GF-D8 (cell line): ENCODE measurements around the gene GPS1.

ENCODE experiments used
- DNase-seq: peaks from one replicate; lab custom pipeline; 2025; lab: John Stamatoyannopoulos, UW

GPS1 gene

DNA sequence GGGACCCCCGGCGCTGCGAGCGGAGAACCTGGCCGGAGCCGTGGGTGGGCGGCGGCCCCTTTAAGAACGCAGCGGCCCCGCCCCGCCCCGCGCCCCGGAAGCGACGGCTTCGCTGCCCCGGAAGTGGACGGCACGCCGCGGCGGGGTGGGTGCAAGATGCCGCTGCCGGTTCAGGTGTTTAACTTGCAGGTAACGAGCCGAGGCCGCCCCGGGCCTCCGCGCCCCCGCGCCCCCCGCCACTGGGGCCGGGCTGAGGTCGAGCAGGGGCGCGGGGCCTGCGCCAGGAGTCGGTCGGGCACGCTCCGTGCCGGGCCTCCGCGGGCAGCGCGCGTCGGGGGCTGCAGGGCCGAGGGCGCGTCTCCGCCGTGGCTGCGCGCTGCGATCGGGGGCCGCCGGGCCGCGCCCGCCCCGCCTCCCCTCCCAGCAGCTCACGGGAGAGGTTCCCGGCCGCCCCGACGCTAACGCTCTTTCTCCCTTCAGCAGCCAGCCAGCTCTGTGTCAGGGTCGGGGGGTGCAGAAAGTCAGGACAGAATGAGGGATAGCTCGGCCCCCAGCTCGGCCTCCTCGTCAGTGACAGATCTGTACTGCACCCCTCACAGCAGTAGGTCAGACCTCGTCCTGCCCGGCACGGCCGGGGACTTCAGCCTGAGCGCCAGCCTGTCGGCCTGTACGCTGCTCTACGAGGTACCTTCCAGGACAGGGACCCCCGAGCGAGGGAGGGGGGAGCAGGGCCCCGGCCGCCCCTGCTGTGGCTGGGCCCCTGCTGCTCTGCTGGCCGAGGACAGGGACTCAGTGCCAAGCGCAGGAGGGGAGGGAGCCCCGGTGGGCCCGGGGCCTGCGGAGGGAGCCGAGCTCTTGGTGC is at the start of gene GPS1, which contains the start of gene RFNG:
Gene GPS1, plus strand, starts transcription at position 123 of the 862 bp plus-strand sequence. Its CDS starts 34 bp downstream, at position 157.
Gene RFNG, minus strand, starts transcription at position 36 of the 862 bp plus-strand sequence. CDS start 45 bp downstream, outside the sequence.
- DNase-seq, result no peak

DNA sequence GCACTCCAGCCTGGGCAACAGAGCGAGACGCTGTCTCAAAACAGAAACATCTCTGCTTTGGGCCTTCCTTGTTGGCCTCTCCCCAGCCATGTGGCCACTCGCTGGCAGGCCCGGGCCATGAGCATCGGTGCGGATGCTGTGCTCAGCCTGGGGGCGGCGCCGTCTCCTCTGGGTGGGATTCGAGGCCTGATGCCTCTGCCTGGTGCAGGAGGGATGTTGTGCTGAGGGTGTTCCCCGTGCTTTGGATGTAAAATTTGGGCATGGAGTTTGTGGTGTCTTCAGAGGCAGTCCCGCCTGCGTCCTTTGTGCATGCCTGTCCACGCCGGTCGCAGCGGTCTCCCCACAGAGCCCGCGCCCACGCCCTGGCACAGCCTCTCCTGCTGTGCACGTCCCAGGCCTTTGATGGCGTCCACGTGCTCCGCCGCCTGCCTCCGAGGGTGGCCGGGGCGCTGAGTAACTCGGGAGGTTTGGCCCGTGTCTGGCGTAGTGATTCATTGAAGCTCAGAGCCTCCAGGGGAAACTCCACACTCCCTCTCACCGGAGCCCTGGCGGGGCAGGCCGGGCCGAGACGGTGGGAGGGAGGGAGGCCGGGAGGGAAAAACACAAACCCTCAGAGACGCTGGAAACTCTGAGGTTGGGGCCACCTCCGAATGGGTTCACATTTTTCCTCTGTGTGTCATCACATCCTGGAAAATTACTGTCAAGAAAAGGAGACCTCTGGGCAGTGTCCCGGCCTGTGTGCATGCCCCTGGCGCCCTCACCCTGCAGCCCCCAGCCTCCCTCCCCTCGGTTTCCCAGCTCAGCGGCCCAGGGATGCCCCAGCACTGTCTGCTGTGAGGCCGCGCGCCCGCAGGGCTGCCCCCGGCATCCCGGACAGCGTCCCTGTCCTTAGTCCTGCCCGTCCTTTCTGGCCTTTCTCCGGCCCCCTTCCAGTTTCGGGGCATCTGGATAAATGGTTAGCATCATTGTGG is 48.0 kb upstream of the GPS1 start:
- DNase-seq, result no peak

DNA sequence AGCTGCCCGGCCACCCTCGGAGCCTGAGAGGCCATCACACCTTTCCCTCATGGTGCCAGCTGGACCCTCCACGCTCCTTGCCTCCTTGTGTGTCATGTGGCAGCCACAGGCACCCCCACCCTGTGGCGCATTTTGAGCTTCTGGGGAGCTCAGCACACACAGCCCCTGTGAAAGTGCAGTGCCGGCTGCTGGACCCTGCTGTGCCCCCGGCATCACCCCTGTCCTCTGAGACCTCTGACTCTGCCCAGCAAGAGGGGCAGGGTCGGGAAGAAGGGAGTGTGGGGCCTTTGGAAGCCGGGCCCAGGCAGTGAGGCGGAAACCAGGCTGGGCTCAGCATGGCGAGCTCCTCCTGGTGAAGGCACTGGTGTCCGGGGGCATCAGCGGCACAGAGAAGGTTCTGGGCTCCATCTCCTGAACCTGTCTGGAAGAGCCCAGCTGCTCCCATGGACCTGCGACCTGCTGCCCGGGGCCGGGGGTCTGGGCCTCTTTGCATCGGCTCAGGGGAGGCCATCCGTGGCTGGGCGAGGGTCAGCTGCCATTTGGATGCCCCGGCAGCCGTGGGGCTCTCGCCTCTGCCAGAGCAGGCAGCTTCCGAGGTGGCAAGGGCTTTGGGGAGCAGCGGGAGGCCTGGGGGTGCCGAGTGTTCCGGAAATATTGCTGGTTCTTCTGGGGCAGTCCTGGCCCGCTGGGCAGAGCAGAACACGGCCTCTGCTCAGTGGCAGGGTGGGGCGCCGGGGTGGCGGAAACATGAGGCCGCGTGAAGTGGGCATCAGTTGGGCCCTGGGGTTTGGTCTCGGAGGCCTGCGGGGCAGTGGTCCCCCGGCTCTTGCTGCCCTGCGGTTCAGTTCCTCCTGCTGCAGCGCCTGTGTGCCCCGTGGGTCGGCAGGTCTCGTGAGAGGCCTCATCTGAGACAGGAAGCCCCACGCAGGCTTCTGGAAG is 46.9 kb upstream of the GPS1 start:
- DNase-seq, result no peak

DNA sequence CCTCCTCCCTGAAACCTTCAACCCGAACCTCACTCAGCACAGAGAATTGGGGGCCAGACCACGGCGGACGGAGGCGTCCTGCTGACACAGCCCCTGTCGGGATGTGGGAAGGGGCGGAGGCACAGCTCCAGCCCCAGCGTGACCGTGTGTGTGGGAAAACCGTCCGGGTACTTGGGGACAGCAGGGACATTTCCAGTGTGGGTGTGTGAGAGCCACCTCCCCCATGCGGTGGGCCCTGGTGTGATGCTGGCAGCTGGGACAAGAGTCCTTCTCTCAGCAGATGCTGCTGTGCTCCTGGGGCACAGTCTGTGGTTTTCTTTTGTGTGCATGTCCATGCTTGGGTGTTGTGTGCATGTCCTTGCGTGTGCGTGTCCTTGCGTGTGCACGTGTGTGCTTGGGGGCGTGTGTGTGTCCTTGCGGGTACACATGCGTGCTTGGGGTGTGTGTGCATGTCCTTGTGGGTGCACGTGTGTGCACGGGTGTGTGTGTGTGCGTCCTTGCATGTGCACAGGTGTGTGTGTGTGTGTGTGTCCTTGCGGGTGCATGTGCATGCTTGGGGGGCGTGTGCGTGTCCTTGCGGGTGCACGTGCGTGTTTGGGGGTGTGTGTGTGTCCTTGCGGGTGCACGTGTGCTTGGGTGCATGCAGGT is 45.9 kb upstream of the GPS1 start:
- DNase-seq, result no peak

DNA sequence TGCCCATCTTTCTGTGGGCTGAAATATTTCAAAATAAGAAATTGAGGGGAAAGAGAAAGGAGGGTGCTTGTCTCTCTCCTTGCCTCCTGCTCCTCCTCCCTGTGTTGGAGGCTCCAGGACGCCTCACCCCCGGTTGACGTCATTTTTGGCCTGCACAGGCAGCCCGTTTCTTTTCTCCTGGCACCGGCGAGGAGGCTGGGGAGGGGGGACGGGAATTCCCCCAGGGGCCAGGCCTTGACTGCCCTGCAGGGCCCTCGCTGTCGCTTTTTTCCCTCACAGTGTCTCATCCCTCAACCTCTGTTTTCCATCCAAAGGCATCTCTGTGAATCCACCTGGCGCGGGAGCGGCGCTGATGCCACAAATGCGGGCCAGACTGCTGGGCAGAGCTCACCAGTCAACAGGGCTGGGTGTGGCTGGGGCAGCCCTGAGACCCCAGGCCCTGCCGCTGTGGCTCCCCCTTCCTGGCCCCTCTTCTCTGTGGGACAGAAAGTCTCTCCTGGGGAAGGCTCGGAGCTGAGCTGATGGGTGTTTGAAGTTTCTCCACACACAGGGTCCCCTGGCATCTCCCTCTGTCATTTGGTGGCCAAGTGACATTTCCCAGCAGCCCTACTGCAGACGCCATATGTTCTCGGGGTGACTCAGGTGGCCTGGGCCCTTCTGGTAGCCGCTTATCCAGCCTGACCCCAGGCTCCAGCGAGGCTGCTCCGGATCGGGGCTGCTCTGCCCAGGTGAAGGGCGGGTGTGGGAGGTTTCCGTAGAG is 45.0 kb upstream of the GPS1 start:
- no peak for DNase-seq

DNA sequence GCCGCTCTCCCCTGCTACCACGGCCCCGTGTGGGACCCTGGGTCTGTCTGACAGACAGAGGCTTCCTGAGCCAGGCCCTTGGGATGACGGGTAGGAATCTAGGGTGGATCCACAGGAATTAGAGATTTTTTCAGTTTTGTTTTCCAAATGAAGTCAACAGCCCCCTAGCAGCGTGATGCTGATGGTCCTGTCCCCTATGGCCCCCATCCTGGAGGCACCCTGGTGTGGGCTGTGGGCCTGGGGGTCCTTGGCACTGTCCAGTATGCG is 44.5 kb upstream of the GPS1 start:
- no peak for DNase-seq

DNA sequence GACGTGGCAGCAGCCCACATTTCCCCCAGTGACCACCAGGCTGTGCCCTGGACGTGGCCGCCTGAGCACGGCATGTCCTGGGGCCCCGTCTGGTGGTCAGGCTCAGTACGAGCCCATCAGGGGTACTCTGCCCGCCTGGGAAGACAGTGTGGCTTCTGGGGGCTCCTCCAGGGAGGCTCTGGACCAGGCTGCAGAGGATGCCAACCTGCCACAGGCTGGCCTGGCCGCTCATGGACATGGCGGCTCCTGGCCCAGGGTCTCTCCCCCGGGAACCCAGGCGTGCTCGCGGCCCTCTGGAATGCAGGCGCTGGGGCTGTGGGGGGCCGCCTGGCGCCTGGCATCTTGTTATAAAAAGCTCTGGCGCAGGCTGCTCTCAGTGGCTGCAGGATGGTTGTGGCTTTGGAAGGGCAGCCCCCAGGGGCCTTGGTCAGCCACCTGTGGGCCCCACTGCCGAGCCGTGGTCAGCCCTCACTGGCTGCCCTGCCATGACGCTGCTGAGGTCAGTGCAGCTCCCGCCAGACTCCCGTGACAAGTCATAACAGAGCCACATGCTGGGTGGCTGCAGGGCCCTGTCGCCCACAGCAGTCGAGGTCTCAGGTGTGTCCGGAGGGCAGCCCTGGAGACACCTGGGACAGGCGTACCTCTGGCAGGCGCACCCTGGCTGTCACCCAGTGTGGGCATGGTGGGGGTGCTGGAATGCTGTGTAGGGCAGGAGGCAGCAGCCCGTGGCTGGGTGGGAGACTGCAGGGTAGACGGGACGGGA is 44.0 kb upstream of the GPS1 start:
- no peak for DNase-seq

DNA sequence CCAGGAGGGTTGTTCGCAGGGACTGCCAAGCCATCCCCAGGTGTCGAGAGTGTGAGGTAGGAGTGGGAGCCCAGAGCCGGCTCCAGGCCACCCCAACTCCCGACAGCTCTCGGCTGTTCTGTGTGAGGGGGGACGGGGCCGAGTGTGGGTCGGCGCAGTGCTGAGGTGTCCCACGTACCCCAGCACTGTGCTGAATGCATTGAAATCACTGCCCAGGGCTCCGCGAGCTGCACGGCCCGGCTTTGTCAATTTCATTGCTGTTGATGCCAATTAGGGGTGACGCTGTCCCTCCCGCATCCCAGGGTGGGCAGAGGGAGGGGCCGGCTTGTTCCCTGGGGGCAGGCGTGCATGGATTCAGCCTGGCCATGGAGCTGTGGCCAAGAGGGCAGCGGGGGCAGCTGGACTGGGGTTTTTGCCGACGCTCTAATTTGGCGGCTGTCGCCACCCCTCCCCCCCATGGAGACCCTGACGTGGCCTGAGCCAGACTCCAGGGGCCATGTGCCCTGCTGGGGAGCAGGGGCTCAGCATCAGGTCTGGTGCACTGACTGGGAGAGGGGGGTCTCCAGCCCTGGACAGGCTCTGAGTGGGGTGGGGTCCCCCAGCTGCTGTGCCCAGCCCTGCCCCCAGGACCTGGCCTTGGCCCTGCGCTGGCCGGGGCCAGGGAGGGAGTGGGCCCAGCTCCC is 43.3 kb upstream of the GPS1 start:
- no peak for DNase-seq

DNA sequence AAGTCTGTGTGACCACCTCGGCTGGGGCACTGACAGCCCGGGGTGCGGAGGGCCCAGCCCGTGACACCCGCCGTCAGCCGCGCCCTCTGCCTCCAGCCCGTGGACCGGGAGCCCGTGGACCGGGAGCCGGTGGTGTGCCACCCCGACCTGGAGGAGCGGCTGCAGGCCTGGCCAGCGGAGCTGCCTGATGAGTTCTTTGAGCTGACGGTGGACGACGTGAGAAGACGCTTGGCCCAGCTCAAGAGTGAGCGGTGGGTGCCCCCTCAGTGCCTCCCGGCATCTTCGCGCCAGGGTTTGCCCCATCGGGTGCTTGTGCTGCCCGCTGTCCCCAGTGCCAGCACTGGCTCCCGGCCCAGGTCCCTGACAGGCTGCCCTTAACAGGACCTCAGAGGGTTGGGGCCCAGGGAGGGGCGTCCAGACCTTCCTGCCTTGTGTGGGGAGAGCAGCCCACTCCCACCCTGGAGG is 42.7 kb upstream of the GPS1 start:
- no peak for DNase-seq

DNA sequence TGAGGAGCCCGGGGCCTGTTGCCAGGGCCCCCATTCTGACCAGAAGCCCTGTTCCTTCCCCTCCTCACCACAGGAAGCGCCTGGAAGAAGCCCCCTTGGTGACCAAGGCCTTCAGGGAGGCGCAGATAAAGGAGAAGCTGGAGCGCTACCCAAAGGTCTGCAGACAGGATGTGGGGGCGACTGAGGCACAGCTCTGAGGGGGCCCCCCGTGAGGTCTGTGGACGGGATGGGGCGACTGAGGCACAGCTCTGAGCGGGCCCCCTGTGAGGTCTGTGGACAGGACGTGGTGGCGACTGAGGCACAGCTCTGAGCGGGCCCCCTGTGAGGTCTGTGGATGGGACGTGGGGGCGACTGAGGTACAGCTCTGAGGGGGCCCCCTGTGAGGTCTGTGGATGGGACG is 42.3 kb upstream of the GPS1 start:
- no peak for DNase-seq

DNA sequence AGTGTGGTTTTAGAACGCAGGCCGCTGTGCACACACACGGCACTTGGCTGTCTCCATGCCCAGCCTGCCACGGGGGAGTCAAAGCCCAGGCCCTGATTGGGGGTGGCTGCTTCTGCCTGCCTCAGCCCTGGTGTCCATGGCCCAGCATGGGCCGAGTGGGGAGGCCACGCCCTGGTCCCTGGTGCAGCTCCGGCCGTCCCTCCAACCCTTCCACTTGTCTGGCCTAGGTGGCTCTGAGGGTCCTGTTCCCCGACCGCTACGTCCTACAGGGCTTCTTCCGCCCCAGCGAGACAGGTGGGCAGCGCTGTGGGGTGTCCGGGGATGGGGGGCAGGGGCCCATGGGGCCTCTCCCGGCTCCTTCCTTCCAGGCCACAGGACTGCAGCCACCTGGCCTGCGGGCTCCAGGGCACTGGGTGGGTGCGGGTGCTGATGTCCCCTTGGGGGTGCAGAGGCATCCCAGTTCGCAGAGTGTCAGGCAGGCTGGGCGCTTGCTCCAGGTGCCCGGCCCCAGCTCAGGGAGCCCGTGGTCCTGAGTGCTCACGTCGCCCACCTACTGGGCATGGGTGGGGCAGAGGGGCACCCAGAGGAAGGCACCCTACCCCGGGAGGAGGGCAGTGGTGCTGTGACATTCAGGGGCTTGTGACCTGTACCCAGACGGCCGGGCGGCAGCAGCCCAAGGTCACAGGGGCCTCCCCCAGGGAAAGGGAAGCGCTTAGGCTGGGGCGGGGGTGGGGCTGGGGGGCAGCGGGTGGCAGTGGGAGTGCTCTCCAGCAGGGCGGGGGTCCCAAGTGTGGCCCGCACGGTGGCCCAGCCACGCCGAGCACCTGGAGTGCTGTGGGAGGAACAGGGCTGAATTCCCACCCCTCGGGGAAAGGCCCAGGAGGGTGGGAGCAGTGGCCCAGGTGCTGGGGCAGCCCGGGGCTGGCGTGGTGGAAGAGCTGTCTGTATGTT is 40.8 kb upstream of the GPS1 start:
- no peak for DNase-seq

DNA sequence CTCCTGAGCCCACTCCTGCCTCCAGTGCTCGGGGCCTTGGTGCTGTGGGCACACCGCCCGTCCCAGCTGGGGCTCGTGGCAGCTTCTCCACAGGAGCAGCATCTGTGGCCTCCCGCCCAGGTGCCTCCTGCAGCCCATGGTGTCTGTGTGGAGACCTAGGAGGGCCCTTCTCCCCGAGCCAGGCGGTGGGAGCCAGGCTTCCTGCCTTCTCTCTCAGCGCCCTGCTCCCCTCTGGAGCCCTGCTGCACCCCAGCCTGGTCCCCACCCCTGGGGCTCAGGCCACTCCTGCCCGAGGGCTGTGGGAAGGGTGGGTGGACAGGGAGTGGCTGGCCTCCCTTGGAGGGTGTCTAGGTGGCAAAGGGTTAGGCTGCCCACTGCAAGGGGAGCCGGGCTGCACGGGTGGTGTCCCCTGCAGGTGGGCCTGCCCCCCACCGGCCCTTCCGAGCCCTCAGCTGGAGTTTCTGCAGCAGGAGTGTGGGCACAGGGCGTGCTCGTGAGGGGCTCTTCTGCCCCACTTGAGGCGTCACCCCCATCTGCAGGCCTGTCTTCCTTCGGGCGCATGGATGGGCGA is 40.0 kb upstream of the GPS1 start:
- DNase-seq, result no peak

DNA sequence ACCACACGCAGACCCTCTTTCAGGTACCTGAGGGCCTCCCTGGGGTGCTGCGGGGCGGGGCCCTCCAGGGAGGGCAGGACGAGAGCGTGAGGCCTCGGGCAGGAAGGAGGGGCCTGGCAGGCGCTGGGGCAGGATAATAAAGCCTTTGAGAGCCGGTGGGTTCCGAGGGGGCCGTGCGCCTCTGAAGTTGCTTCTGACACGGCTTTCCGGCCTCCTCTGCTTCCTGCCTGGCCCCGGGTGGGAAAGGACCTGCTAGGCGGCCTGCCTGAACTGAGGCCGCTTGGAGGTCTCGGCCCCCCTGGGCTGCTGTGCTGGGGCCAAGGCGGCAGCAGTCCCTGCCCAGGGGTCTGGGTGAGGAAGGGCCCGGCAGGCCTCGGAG is 39.4 kb upstream of the GPS1 start:
- no peak for DNase-seq

DNA sequence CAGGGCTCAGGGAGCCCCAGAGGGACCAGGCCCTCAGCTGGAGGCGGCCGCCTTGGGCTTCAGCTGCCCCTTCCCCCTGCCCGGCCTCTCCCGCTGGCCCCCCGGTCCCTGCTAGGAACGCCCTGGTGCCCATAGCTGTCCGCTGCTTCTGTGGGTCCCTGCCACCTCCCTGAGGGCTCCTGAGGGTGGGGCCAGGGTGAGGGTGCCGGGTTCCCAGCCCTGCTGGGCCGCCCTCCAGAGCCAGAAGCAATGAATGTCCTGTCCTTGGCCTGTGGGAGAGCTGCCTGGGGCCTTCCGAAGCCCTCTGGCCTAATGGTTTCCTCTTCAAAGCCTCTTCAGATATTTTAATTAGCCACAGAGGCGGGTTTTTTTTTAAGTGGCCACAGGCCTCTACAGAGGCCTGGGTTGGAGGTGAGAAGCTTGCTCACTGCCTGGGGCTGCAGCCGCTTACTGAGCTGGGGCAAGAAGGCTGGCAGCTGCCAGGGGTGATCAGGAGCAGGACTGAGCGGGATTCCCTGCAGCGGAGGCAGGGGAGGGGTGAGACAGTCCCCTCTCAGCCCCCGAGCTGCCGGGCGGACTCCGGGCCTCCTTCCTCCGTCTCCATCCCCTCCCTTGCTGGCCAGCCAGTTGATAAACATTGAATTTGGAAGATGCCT is 38.9 kb upstream of the GPS1 start:
- no peak for DNase-seq

DNA sequence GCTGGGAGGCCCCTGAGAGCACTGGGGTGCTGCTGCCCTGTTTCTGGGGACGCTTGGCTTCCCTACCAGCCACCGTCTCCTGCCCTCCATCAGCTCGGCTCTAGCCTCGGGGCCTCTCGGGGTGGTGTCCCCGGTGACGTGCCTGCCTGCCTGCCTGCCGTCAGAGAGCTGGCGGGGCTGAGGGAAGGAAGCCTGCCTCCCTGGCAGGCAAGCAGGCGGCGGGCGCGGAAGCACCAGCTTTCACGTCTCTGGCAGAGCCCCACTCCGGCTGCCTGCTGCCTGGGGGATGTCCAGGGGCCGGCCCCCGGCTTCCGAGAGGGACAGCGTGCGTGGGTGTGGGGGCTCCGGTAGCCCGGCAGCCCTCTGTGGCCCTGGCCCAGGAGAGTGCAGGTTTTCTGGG is 38.4 kb upstream of the GPS1 start:
- DNase-seq, result no peak

DNA sequence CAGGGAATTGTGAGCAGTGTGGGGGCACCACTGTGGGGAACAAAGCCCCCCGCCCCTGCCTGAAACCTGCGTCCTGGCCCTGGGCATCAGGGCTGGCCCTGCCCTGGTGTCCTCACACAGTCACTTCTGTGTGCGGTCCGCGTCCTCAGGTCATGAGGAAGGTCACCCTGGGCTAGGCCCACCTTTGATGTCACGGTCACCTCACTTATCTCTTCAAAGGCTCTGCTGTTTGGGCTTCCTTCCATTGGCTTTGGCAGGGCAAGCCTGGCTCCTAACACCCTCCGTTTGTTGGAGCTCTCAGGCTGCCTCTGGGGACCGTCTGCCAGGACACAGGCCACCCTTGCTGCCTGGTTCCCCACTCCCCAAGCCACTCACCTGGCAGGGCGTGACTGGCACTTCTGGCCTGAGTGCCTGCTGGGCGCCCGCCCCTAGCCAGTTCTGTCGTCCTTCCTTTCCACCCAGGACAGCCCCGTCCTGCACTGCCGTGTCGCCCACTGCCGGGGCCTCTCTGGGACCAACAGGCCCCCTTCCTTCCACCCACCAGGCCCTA is 37.9 kb upstream of the GPS1 start:
- DNase-seq, result no peak

DNA sequence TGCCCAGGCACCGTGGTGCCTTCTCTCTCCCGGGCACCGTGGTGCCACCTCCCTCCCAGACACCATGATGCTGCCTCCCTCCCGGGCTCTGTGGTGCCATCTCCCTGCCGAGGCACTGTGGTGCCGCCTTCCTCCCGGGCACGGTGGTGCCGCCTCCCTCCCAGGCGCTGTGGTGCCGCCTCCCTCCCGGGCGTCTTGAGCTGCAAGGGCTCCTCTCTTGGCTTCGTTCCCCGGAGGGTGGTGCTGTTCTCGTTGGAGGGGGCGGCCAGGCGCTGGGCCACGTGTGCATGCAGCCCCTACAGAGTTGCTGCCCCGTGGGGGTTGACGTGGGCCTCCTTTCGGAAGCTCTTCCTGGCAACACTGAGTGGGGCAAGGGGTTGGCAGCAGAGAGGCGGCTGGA is 37.3 kb upstream of the GPS1 start:
- no peak for DNase-seq
